GM19452 (cell line): ENCODE data around the gene CYP2C18.
"Not testable (repeated sequence)": the region's sequence is repeated elsewhere in the genome, so short reads cannot be mapped to it uniquely, and the experiment has no call there.

Experiments
- ATAC-seq: cut with Tn5 transposase; IDR thresholded peaks from one replicate; pipeline ENCODE4 v1.9.1; 2021; ENCODE audit not compliant: unreplicated experiment

CYP2C18 gene

GRCh38 chr10:94738588-94738987, 55.1 kb downstream of the CYP2C18 start:
- no peak for ATAC-seq

GRCh38 chr10:94747137-94747536, 63.6 kb downstream of the CYP2C18 start:
- no peak for ATAC-seq

GRCh38 chr10:94747838-94748237, 64.3 kb downstream of the CYP2C18 start:
- ATAC-seq: no peak

- no peak for ATAC-seq
Observed at GRCh38 chr10:94757916-94758315, 74.4 kb downstream of the CYP2C18 start.

GRCh38 chr10:94760586-94761178, 77.2 kb downstream of the CYP2C18 start:
- no peak for ATAC-seq

- ATAC-seq: no peak
Observed at GRCh38 chr10:94762393-94762792, 78.9 kb downstream of the CYP2C18 start, which contains the start of gene CYP2C19. Gene CYP2C19 (plus strand): TSS chr10:94762681. CDS start chr10:94762706, 25 bp downstream.

- not testable (repeated sequence) for ATAC-seq
Observed at GRCh38 chr10:94775425-94775824, 91.9 kb downstream of the CYP2C18 start.

GRCh38 chr10:94777886-94778458, 94.4 kb downstream of the CYP2C18 start:
- no peak for ATAC-seq

- ATAC-seq: no peak
Observed at GRCh38 chr10:94780844-94781243, 97.3 kb downstream of the CYP2C18 start.

GRCh38 chr10:94784256-94784655, 100.7 kb downstream of the CYP2C18 start:
- no peak for ATAC-seq

- ATAC-seq: no peak
Observed at GRCh38 chr10:94785211-94785610, 101.7 kb downstream of the CYP2C18 start.
